Liver (tissue), 3 donors: ENCODE data around the gene PLA2R1.

Experiments used
- GABPA ChIP-seq, 2 donors: IDR thresholded peaks in 1 of 2; conservative IDR thresholded peaks in 1 of 2; 2 replicates each; pipeline ENCODE4 v1.6.1; 2016; ENCODE audit warnings: antibody characterized with exemption in 2 of 2, mild to moderate bottlenecking in 1 of 2, moderate library complexity in 1 of 2
- HNF4A ChIP-seq, 2 donors: conservative IDR thresholded peaks; 2 replicates each; pipeline ENCODE4 v1.6.1; 2016; ENCODE audit warnings: antibody characterized with exemption in 2 of 2, mild to moderate bottlenecking in 2 of 2
- MAX ChIP-seq: IDR thresholded peaks from 2 replicates; pipeline ENCODE4 v1.6.1; 2016; ENCODE audit warnings: antibody characterized with exemption
- REST ChIP-seq: IDR thresholded peaks from 2 replicates; pipeline ENCODE4 v1.6.1; 2016; ENCODE audit warnings: antibody characterized with exemption, mild to moderate bottlenecking
- TF ChIP-seq, protein P1 (sequence below): fragments of 150-350 bp; IDR thresholded peaks from 2 replicates; pipeline ENCODE4 v1.5.1; 2017; ENCODE audit warnings: improper control_type of control experiment, low read depth, low read length; ENCODE audit not compliant: missing input control
- donor health status: healthy.
- donor health status: healthy.

DNA sequence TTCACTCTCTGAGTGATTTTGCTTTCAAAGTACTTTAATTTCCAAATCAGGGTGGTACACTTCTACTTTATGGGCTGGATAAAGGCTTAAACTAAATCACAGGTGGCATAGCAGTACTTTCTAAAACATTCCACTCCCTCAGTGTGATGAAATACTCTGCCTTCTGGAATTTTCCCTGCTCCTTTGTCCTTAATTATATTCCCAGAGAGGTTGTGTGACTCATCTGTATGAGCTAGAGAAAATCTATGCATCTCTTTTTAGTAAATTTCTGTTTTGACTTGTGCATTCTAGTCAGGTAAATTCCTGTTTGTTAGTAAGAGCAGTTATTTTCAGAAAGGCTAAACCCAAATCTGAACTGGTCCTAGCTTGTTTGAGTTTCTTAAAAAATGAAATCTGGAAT is 29.0 kb upstream of the PLA2R1 start:
- TF ChIP-seq GABPA (IDR thresholded peaks at IDR 0.05 in 1 of 2, conservative IDR thresholded peaks at IDR 0.05 in 1 of 2) (no peak), HNF4A (conservative IDR thresholded peaks at IDR 0.05) (no peak), MAX (no peak), REST (no peak)
- TF ChIP-seq, protein P1, sequence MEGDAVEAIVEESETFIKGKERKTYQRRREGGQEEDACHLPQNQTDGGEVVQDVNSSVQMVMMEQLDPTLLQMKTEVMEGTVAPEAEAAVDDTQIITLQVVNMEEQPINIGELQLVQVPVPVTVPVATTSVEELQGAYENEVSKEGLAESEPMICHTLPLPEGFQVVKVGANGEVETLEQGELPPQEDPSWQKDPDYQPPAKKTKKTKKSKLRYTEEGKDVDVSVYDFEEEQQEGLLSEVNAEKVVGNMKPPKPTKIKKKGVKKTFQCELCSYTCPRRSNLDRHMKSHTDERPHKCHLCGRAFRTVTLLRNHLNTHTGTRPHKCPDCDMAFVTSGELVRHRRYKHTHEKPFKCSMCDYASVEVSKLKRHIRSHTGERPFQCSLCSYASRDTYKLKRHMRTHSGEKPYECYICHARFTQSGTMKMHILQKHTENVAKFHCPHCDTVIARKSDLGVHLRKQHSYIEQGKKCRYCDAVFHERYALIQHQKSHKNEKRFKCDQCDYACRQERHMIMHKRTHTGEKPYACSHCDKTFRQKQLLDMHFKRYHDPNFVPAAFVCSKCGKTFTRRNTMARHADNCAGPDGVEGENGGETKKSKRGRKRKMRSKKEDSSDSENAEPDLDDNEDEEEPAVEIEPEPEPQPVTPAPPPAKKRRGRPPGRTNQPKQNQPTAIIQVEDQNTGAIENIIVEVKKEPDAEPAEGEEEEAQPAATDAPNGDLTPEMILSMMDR = no peak
